Right lobe of liver (tissue), 4 donors: ENCODE results near the gene LONRF2.

Experiments used
- CTCF ChIP-seq, 4 donors: fragments of 200-600 bp in 3 of 4; fragments of 450-650 bp in 1 of 4; IDR thresholded peaks; one replicate each; pipeline versions ENCODE4 v1.5.1 to v1.8.0; 2016 to 2022; ENCODE audit warnings: antibody characterized with exemption in 4 of 4, mild to moderate bottlenecking in 2 of 4
- POLR2A ChIP-seq: fragments of 450-650 bp; IDR thresholded peaks from one replicate; pipeline ENCODE4 v1.6.1; 2017; ENCODE audit warnings: antibody characterized with exemption, mild to moderate bottlenecking
- donor health status: DM: no; HTN: no; CAD: no.
- donor health status: DM: no; HTN: no; CAD: no.
- donor health status: DM: no; HTN: yes; CAD: no.

- TF ChIP-seq CTCF (IDR thresholded peaks at IDR 0.05) (no peak), POLR2A (no peak)
These were observed 74.9 kb downstream of the LONRF2 start for GRCh38 chr2:100247256-100248043.
